Mesendoderm (in vitro differentiated cells): ENCODE data around the gene PCDHGA7.
A peak's percentile ranks its signal among the peaks of the same experiment; 100 is the strongest.

Experiments
- DNase-seq: peaks from one replicate; pipeline ENCODE4 v3.0.0; 2013
- H2AK5ac ChIP-seq: 2 replicates; pipeline ENCODE4 v1.6.1; 2013; ENCODE audit warnings: low read length, inconsistent platforms
- H2BK120ac ChIP-seq: 2 replicates; pipeline ENCODE4 v1.6.1; 2013; ENCODE audit warnings: low read depth, mild to moderate bottlenecking, low read length, moderate library complexity, mixed read lengths
- H2BK15ac ChIP-seq: replicated peaks from 2 replicates; pipeline ENCODE4 v1.6.1; 2013; ENCODE audit warnings: low read depth, mild to moderate bottlenecking, moderate library complexity
- H2BK5ac ChIP-seq: 2 replicates; pipeline ENCODE4 v1.6.1; 2013; ENCODE audit warnings: low read length, inconsistent platforms
- H3K18ac ChIP-seq: 2 replicates; pipeline ENCODE4 v1.6.1; 2013; ENCODE audit warnings: mild to moderate bottlenecking, low read length, mixed read lengths
- H3K23ac ChIP-seq: one replicate; pipeline ENCODE4 v1.6.1; 2013; ENCODE audit warnings: low read length
- H3K27ac ChIP-seq: 2 replicates; pipeline ENCODE4 v1.5.1; 2013; ENCODE audit warnings: low read depth, mild to moderate bottlenecking, inconsistent platforms, low read length, moderate library complexity
- H3K27me3 ChIP-seq: 2 replicates; pipeline ENCODE4 v1.6.1; 2013; ENCODE audit warnings: low read length, control low read depth, mild to moderate bottlenecking, inconsistent platforms; ENCODE audit not compliant: insufficient read depth, poor library complexity
- H3K36me3 ChIP-seq: 2 replicates; pipeline ENCODE4 v1.6.1; 2013; ENCODE audit warnings: low read length, inconsistent platforms; ENCODE audit not compliant: control insufficient read depth, insufficient read depth
- H3K4ac ChIP-seq: one replicate; pipeline ENCODE4 v1.6.1; 2013; ENCODE audit warnings: low read depth, mild to moderate bottlenecking, low read length, moderate library complexity
- H3K4me1 ChIP-seq: 2 replicates; pipeline ENCODE4 v1.6.1; 2013; ENCODE audit warnings: low read depth, low read length, inconsistent platforms; ENCODE audit not compliant: control insufficient read depth
- H3K4me2 ChIP-seq: 2 replicates; pipeline ENCODE4 v1.6.1; 2013; ENCODE audit warnings: low read length
- H3K4me3 ChIP-seq: 2 replicates; pipeline ENCODE4 v1.5.1; 2013; ENCODE audit warnings: mild to moderate bottlenecking, low read length
- H3K56ac ChIP-seq: one replicate; pipeline ENCODE4 v1.6.1; 2013; ENCODE audit warnings: low read length
- H3K79me1 ChIP-seq: 2 replicates; pipeline ENCODE4 v1.6.1; 2013; ENCODE audit warnings: low read length, inconsistent platforms
- H3K79me2 ChIP-seq: 2 replicates; pipeline ENCODE4 v1.6.1; 2013; ENCODE audit warnings: mild to moderate bottlenecking, low read length; ENCODE audit not compliant: control insufficient read depth, insufficient read depth
- H3K9ac ChIP-seq: 2 replicates; pipeline ENCODE4 v1.6.1; 2013; ENCODE audit warnings: low read length, inconsistent platforms
- H4K5ac ChIP-seq: one replicate; pipeline ENCODE4 v1.6.1; 2013; ENCODE audit warnings: low read length
- H4K8ac ChIP-seq: one replicate; pipeline ENCODE4 v1.6.1; 2013; ENCODE audit warnings: low read depth, mild to moderate bottlenecking, control low read depth, low read length, moderate library complexity
- WGBS: extraction: QIAGEN DNeasy Blood & Tissue Kit; methylation state at CpG from one replicate; pipeline ENCODE4 v1.1.7; 2013; ENCODE audit warnings: low lambda C conversion rate, missing lambda C conversion rate; ENCODE audit not compliant: insufficient coverage; ENCODE audit errors: extremely low coverage; 5-methylcytosine and 5-hydroxymethylcytosine counted together

The PCDHGA7 gene

DNA sequence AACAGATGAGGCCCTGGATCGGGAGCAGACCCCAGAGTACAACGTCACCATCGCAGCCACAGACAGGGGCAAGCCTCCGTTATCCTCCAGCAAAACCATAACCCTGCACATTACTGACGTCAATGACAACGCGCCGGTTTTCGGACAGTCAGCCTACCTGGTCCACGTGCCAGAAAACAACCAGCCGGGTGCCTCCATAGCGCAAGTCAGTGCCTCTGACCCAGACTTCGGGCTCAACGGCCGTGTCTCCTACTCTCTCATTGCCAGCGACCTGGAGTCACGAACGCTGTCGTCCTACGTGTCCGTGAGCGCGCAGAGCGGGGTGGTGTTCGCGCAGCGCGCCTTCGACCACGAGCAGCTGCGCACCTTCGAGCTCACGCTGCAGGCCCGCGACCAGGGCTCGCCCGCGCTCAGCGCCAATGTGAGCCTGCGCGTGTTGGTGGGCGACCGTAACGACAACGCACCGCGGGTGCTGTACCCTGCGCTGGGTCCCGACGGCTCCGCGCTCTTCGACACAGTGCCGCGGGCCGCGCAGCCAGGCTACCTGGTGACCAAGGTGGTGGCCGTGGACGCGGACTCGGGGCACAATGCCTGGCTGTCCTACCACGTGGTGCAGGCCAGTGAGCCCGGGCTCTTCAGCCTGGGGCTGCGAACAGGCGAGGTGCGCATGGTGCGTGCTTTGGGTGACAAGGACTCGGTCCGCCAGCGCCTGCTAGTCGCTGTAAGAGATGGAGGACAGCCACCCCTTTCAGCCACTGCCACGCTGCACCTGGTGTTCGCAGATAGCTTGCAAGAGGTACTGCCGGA is 36.7 kb downstream of the PCDHGA7 start:
- Histone ChIP-seq H3K4me3 (no peak overlapping the region), H3K23ac (no peak overlapping the region), H2BK120ac (no peak overlapping the region), H3K56ac (no peak overlapping the region), H2AK5ac (no peak overlapping the region), H3K18ac (no peak overlapping the region), H3K79me1 (no peaks in the 10 kb centered on the region), H3K4me2 (no peak overlapping the region), H4K5ac (no peak overlapping the region), H3K4me1 (no peaks in the 10 kb centered on the region), H3K27me3 (no peaks in the 10 kb centered on the region), H3K36me3 (no peaks in the 10 kb centered on the region), H3K4ac (no peak overlapping the region), H2BK15ac (no peak overlapping the region), H4K8ac (no peak overlapping the region), H3K9ac (no peak overlapping the region), H3K27ac (no peak overlapping the region), H3K79me2 (no peaks in the 10 kb centered on the region), H2BK5ac (no peak overlapping the region)
- DNase-seq, result no peak
- no CpG with 5 or more reads among the region's 74 CpGs for WGBS

DNA sequence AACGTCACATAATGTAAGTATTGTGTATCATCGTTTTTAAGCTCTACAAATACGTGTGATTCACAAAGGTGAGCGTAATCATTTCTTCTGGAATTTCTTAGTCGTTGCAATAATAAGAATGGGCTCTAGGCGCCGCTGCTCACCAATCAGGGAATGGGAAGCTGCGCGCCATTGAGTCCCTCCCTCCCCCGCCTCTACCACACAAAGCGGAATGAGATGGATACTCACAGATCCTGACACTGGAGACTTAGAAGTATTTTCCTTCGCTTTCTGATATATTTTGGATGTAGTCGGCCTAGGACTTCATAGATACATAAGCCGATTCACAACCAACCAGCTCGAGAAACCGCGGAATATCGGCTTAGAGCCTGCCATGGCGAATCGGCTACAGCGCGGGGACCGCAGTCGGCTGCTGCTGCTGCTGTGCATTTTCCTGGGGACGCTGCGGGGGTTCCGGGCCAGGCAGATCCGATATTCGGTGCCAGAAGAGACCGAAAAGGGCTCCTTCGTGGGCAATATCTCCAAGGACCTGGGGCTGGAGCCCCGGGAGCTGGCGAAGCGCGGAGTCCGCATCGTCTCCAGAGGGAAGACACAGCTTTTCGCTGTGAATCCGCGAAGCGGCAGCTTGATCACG is 38.4 kb downstream of the PCDHGA7 start, which contains the start of gene PCDHGA11:
PCDHGA11 (plus strand) TSS at position 197 of the 634 bp plus-strand sequence; CDS start at position 374, 177 bp downstream.
- Histone ChIP-seq H2BK120ac (no peak within 1 kb of the TSS), H3K56ac (no peak within 1 kb of the TSS), H3K79me2 (no peaks in the 10 kb centered on the region), H3K36me3 (no peaks in the 10 kb centered on the region), H3K27me3 (no peaks in the 10 kb centered on the region), H4K5ac (no peak within 1 kb of the TSS), H3K9ac (no peak within 1 kb of the TSS), H3K4me3 (no peak within 1 kb of the TSS), H3K4me2 (no peak within 1 kb of the TSS), H3K18ac (no peak within 1 kb of the TSS), H3K79me1 (no peaks in the 10 kb centered on the region), H3K4ac (no peak within 1 kb of the TSS), H2BK5ac (no peak within 1 kb of the TSS), H2AK5ac (no peak within 1 kb of the TSS), H2BK15ac (no peak within 1 kb of the TSS), H3K4me1 (no peaks in the 10 kb centered on the region), H4K8ac (no peak within 1 kb of the TSS), H3K23ac (no peak within 1 kb of the TSS), H3K27ac (no peak within 1 kb of the TSS)
- WGBS, result no CpG with 5 or more reads among the region's 42 CpGs
- peak; percentile 73 for DNase-seq

DNA sequence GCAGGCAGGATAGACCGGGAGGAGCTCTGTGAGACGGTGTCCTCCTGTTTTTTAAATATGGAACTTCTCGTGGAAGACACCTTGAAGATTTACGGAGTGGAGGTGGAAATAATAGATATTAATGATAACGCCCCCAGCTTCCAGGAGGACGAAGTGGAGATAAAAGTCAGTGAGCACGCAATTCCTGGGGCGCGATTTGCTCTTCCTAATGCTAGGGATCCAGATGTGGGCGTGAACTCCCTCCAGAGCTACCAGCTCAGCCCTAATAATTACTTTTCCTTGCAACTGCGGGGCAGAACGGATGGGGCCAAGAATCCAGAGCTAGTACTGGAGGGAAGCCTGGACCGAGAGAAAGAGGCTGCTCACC is 38.9 kb downstream of the PCDHGA7 start:
- H3K23ac ChIP-seq, result no peak overlapping the region
- H4K5ac ChIP-seq, result no peak overlapping the region
- H3K79me2 ChIP-seq, result no peaks in the 10 kb centered on the region
- no peaks in the 10 kb centered on the region for H3K36me3 ChIP-seq
- no peak overlapping the region for H3K18ac ChIP-seq
- no peak overlapping the region for H3K27ac ChIP-seq
- H3K9ac ChIP-seq, result no peak overlapping the region
- H2BK5ac ChIP-seq, result no peak overlapping the region
- no peak overlapping the region for H3K4ac ChIP-seq
- H3K4me2 ChIP-seq, result no peak overlapping the region
- no peak overlapping the region for H3K56ac ChIP-seq
- H3K4me1 ChIP-seq, result no peaks in the 10 kb centered on the region
- H4K8ac ChIP-seq, result no peak overlapping the region
- H2BK15ac ChIP-seq, result no peak overlapping the region
- H3K79me1 ChIP-seq, result no peaks in the 10 kb centered on the region
- no peak overlapping the region for H2AK5ac ChIP-seq
- no peak overlapping the region for H2BK120ac ChIP-seq
- whole genome bisulfite sequencing, result no CpG with 5 or more reads among the region's 13 CpGs
- H3K27me3 ChIP-seq, result no peaks in the 10 kb centered on the region
- no peak for DNase-seq
- H3K4me3 ChIP-seq, result no peak overlapping the region

DNA sequence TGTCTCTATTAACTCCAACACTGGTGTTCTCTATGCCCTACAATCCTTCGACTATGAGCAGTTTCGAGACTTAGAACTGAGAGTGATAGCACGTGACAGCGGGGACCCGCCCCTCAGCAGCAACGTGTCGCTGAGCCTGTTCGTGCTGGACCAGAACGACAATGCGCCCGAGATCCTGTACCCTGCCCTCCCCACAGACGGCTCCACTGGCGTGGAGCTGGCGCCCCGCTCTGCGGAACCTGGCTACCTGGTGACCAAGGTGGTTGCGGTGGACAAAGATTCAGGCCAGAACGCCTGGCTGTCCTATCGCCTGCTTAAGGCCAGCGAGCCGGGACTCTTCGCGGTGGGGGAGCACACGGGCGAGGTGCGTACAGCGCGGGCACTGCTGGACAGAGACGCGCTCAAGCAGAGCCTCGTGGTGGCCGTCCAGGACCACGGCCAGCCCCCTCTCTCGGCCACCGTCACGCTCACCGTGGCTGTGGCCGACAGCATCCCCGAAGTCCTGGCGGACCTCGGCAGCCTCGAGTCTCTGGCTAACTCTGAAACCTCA is 40.3 kb downstream of the PCDHGA7 start:
- Histone ChIP-seq H3K27ac (no peak overlapping the region), H3K23ac (no peak overlapping the region), H3K79me1 (no peaks in the 10 kb centered on the region), H3K79me2 (no peaks in the 10 kb centered on the region), H3K4me1 (no peaks in the 10 kb centered on the region), H3K4me2 (no peak overlapping the region), H3K56ac (no peak overlapping the region), H2AK5ac (no peak overlapping the region), H4K5ac (no peak overlapping the region), H3K9ac (no peak overlapping the region), H2BK5ac (no peak overlapping the region), H2BK120ac (no peak overlapping the region), H3K18ac (no peak overlapping the region), H3K4ac (no peak overlapping the region), H3K4me3 (no peak overlapping the region), H2BK15ac (no peak overlapping the region), H3K36me3 (no peaks in the 10 kb centered on the region), H4K8ac (no peak overlapping the region), H3K27me3 (no peaks in the 10 kb centered on the region)
- DNase-seq, result no peak
- no CpG with 5 or more reads among the region's 42 CpGs for WGBS

DNA sequence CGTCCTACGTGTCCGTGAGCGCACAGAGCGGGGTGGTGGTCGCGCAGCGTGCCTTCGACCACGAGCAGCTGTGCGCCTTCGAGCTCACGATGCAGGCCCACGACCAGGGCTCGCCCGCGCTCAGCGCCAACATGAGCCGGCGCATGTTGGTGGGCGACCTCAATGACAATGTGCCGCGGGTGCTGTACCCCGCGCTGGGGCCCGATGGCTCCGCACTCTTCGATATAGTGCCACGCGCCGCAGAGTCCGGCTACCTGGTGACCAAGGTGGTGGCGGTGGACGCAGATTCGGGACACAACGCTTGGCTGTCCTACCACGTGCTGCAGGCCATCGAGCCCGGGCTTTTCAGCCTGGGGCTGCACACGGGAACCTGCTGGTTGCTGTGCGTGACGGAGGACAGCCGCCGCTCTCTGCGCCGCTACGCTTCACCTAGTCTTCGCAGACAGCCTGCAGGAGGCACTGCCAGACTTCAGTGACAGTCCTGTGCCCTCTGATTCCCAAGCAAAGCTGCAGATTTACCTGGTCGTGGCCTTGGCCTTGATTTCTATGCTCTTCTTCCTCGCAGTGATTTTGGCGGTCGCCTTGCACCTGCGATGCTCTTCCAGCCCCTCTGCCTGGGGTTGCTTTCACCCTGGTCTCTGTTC is 45.4 kb downstream of the PCDHGA7 start:
- Histone ChIP-seq H4K5ac (no peak overlapping the region), H2BK15ac (no peak overlapping the region), H3K9ac (no peak overlapping the region), H3K27me3 (no peaks in the 10 kb centered on the region), H3K4me3 (no peak overlapping the region), H3K4me2 (no peak overlapping the region), H2BK120ac (no peak overlapping the region), H2AK5ac (no peak overlapping the region), H4K8ac (no peak overlapping the region), H3K4me1 (no peaks in the 10 kb centered on the region), H3K4ac (no peak overlapping the region), H3K27ac (no peak overlapping the region), H3K79me2 (no peaks in the 10 kb centered on the region), H3K18ac (no peak overlapping the region), H3K36me3 (no peaks in the 10 kb centered on the region), H3K79me1 (no peaks in the 10 kb centered on the region), H3K23ac (no peak overlapping the region), H3K56ac (no peak overlapping the region), H2BK5ac (no peak overlapping the region)
- WGBS, result no CpG with 5 or more reads among the region's 53 CpGs
- no peak for DNase-seq
